OCI-LY7 (cell line): Measurements from ENCODE around the gene NPBWR2. TPM values are rescaled to one million over a fixed set of nuclear protein-coding genes. Genes with fewer than 3 reads are reported as not detected.

Experiments used
- BruUV-seq: library from RNA; stranded (reverse); fragments of 400-500 nt; replicated peaks from 2 replicates; lab custom pipeline; 2021; lab: Mats Ljungman, UMichigan
- CTCF ChIA-PET: fragments of 300-600 bp; sonication (Branson Sonifier 250); formaldehyde crosslinking; loops from one replicate; lab custom pipeline; 2022; ENCODE audit warnings: antibody characterized with exemption; ENCODE audit not compliant: unreplicated experiment; lab: Charles Lee
- POLR2A ChIA-PET: fragments of 300-600 bp; sonication (Branson Sonifier 250); formaldehyde crosslinking; loops from one replicate; lab custom pipeline; 2022; ENCODE audit warnings: antibody characterized with exemption; lab: Charles Lee
- DNase-seq: peaks from one replicate; pipeline ENCODE4 v3.0.0-alpha.2; 2015; ENCODE audit warnings: low spot score
- H2AFZ ChIP-seq: fragments of 200-600 bp; sonication (generic), shearing (Covaris generic); 2 replicates; pipeline ENCODE4 v1.6.1; 2014; ENCODE audit warnings: mild to moderate bottlenecking, antibody characterized with exemption, low read length, moderate library complexity
- H3K27ac ChIP-seq: fragments of 200-600 bp; sonication (generic); 2 replicates; pipeline ENCODE4 v1.5.1; 2014; ENCODE audit warnings: mixed run types, low read depth, mild to moderate bottlenecking, moderate library complexity, low read length, inconsistent platforms; ENCODE audit not compliant: poor library complexity, severe bottlenecking
- H3K36me3 ChIP-seq: fragments of 200-600 bp; sonication (generic); 2 replicates; pipeline ENCODE4 v1.6.1; 2014; ENCODE audit warnings: mild to moderate bottlenecking, antibody characterized with exemption, low read length, moderate library complexity, mixed read lengths; ENCODE audit not compliant: insufficient read depth
- H3K4me1 ChIP-seq: fragments of 200-600 bp; sonication (generic); 2 replicates; pipeline ENCODE4 v1.5.1; 2014; ENCODE audit warnings: mild to moderate bottlenecking, low read length; ENCODE audit not compliant: insufficient read depth, poor library complexity, severe bottlenecking
- H3K4me2 ChIP-seq: fragments of 200-600 bp; sonication (generic); 2 replicates; pipeline ENCODE4 v1.6.1; 2014; ENCODE audit warnings: mild to moderate bottlenecking, low read length
- H3K4me3 ChIP-seq: fragments of 200-600 bp; sonication (generic); 2 replicates; pipeline ENCODE4 v1.5.1; 2014; ENCODE audit warnings: mild to moderate bottlenecking, low read depth, low read length; ENCODE audit not compliant: poor library complexity, severe bottlenecking
- H3K79me2 ChIP-seq: fragments of 200-600 bp; sonication (generic); 2 replicates; pipeline ENCODE4 v1.6.1; 2016; ENCODE audit warnings: low read depth, mild to moderate bottlenecking, low read length, moderate library complexity, mixed read lengths; ENCODE audit not compliant: insufficient read depth
- H3K9me2 ChIP-seq: fragments of 200-600 bp; sonication (generic); 2 replicates; pipeline ENCODE4 v1.6.1; 2016; ENCODE audit warnings: mild to moderate bottlenecking, low read length, mixed read lengths; ENCODE audit not compliant: insufficient read depth
- H3K9me3 ChIP-seq: fragments of 200-600 bp; sonication (generic); 2 replicates; pipeline ENCODE4 v1.6.1; 2014; ENCODE audit warnings: mild to moderate bottlenecking, mixed run types, low read length, mixed read lengths
- H4K20me1 ChIP-seq: fragments of 200-600 bp; sonication (generic); 2 replicates; pipeline ENCODE4 v1.6.1; 2014; ENCODE audit warnings: mild to moderate bottlenecking, antibody characterized with exemption, low read length, moderate library complexity, mixed read lengths; ENCODE audit not compliant: insufficient read depth
- CTCF ChIP-seq: fragments of 200-600 bp; sonication (generic); conservative IDR thresholded peaks from 2 replicates; pipeline ENCODE4 v1.5.1; 2014; ENCODE audit warnings: mild to moderate bottlenecking, antibody characterized with exemption, low read length, moderate library complexity, mixed read lengths
- EZH2phosphoT487 ChIP-seq: fragments of 200-600 bp; sonication (generic); IDR thresholded peaks from 2 replicates; pipeline ENCODE4 v1.6.1; 2018; ENCODE audit warnings: low read depth, borderline replicate concordance, mild to moderate bottlenecking, mixed run types, antibody characterized with exemption, low read length, moderate library complexity, mixed read lengths
- intact Hi-C: fragments of 100-400 bp; cut with micrococcal nuclease; formaldehyde crosslinking; loops from one replicate; pipeline ENCODE4 v1.10.0; 2022; ENCODE audit not compliant: unreplicated experiment
- total RNA-seq, 2 experiments: library from RNA; depleted of rRNA in 1 of 2; stranded (reverse); fragments of >200 nt in 1 of 2; shearing (Covaris generic) in 1 of 2; gene quantifications; 2 replicates each; pipeline ENCODE4 v1.2.3, GENCODE V29; 2014 to 2022

NPBWR2 gene
- total RNA-seq, 2 experiments from 2014 or later: not detected

- intact Hi-C loops: no loop called here
- CTCF ChIA-PET: no interaction called here
- peaks cover 33% of the 10 kb centered on the region for H3K4me1 ChIP-seq
These were observed 33.7 kb downstream of the NPBWR2 start for GRCh38 chr20:64073476-64074183.

DNA sequence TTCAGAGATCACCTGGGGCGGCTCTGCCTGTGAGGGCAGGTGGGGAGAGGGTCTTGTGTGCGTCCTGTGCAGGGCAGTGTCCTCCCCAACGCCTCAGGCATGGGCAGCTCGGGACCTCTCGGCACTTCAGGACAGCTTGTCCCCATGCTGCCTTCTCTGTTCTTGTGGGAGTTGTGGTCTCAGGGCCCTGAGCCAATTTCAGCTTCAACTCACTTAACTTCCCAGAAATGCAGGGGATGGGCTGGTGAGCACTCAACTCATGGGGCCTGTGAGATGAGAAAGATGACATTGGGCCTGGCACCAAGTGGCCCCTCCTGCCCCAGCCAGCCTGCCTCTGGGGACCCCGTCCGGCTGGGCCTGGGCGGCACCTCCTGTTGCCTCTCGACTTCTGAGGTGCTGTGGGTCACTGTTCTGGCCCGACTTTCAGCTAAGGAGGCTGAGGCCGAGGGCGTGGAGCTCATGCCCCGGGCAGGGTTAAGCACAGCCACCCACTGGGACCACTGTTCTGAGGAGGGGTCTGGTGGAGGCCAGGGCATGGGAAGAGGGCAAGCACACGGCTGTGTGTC lies 34.8 kb downstream of the NPBWR2 start:
- H3K4me1 ChIP-seq: peaks cover 24% of the 10 kb centered on the region
- H3K9me2 ChIP-seq: no peaks in the 10 kb centered on the region
- no peak overlapping the region for H3K27ac ChIP-seq
- H2AFZ ChIP-seq: no peak overlapping the region
- TF ChIP-seq CTCF (no peak), EZH2phosphoT487 (no peak)
- no peak overlapping the region for H3K4me3 ChIP-seq
- H3K4me2 ChIP-seq: no peak overlapping the region
- ChIA-PET CTCF (no interaction called here), POLR2A (no interaction called here)
- no peaks in the 10 kb centered on the region for H3K9me3 ChIP-seq
- intact Hi-C loops: no loop called here
- peaks cover 43% of the 10 kb centered on the region; the same call in 1 of the 2 replicates for H3K36me3 ChIP-seq
- BruUV-seq: no TSS peak
- H4K20me1 ChIP-seq: no peaks in the 10 kb centered on the region
- H3K79me2 ChIP-seq: peaks cover 6% of the 10 kb centered on the region; the same call in 1 of the 2 replicates
- DNase-seq: no peak

More at GRCh38 chr20:64073476-64074183, 33.7 kb downstream of the NPBWR2 start:
- Histone ChIP-seq H2AFZ (no peak overlapping the region), H3K9me2 (no peaks in the 10 kb centered on the region), H3K27ac (no peak overlapping the region), H3K36me3 (peaks cover 43% of the 10 kb centered on the region; the same call in 1 of the 2 replicates), H3K4me3 (no peak overlapping the region), H3K9me3 (no peaks in the 10 kb centered on the region), H3K4me2 (no peak overlapping the region), H3K79me2 (peaks cover 8% of the 10 kb centered on the region; the same call in 1 of the 2 replicates), H4K20me1 (no peaks in the 10 kb centered on the region)
- BruUV-seq: no TSS peak
- no peak for DNase-seq
- POLR2A ChIA-PET: no interaction called here
- TF ChIP-seq EZH2phosphoT487 (no peak), CTCF (no peak)
